GM21786 (cell line): ENCODE data around the gene CRLF1.
"Not testable (repeated sequence)": the region's sequence is repeated elsewhere in the genome, so short reads cannot be mapped to it uniquely, and the experiment has no call there.

ENCODE experiments used
- ATAC-seq: cut with Tn5 transposase; IDR thresholded peaks from one replicate; pipeline ENCODE4 v1.9.1; 2021; ENCODE audit not compliant: unreplicated experiment

Gene CRLF1

GRCh38 chr19:18608805-18609716, 2.5 kb upstream of the CRLF1 start:
- ATAC-seq = no peak

- no peak for ATAC-seq
These were observed 1.7 kb upstream of the CRLF1 start for GRCh38 chr19:18608102-18608804.

GRCh38 chr19:18607226-18608101, 865 bp upstream of the CRLF1 start:
- no peak for ATAC-seq

GRCh38 chr19:18605546-18606280, 886 bp downstream of the CRLF1 start:
- ATAC-seq = no peak

- no peak for ATAC-seq
These were observed 1.4 kb downstream of the CRLF1 start for GRCh38 chr19:18605196-18605545.

- no peak for ATAC-seq
These were observed 1.8 kb downstream of the CRLF1 start for GRCh38 chr19:18604820-18605159.

GRCh38 chr19:18603958-18604819, 2.4 kb downstream of the CRLF1 start:
- no peak for ATAC-seq

GRCh38 chr19:18603255-18603957, 3.2 kb downstream of the CRLF1 start:
- ATAC-seq = no peak

- no peak for ATAC-seq
These were observed 4.7 kb downstream of the CRLF1 start for GRCh38 chr19:18601875-18602274.

GRCh38 chr19:18600692-18601397, 5.8 kb downstream of the CRLF1 start:
- ATAC-seq = not testable (repeated sequence)

GRCh38 chr19:18599485-18599884, 7.1 kb downstream of the CRLF1 start:
- ATAC-seq = no peak

- ATAC-seq = no peak
These were observed 8.6 kb downstream of the CRLF1 start for GRCh38 chr19:18597809-18598660.

GRCh38 chr19:18596752-18597157, 9.8 kb downstream of the CRLF1 start:
- no peak for ATAC-seq

GRCh38 chr19:18595475-18595874, 11.1 kb downstream of the CRLF1 start:
- ATAC-seq = no peak

GRCh38 chr19:18594824-18595373, 11.7 kb downstream of the CRLF1 start:
- ATAC-seq = no peak

GRCh38 chr19:18594096-18594823, 12.3 kb downstream of the CRLF1 start:
- no peak for ATAC-seq
